T-helper 2 cell (primary cell): Measurements from ENCODE around the gene KIT.

Experiments used
- DNase-seq, 5 experiments: peaks; one replicate each; pipeline versions ENCODE4 v3.0.0 to v3.0.0-alpha.2; 2012 to 2022

The KIT gene

GRCh38 chr4:54661169-54661568, 3.4 kb downstream of the KIT start:
- no peak for DNase-seq

- DNase-seq: no peak
Measured at GRCh38 chr4:54661686-54662085, 3.9 kb downstream of the KIT start.

DNA sequence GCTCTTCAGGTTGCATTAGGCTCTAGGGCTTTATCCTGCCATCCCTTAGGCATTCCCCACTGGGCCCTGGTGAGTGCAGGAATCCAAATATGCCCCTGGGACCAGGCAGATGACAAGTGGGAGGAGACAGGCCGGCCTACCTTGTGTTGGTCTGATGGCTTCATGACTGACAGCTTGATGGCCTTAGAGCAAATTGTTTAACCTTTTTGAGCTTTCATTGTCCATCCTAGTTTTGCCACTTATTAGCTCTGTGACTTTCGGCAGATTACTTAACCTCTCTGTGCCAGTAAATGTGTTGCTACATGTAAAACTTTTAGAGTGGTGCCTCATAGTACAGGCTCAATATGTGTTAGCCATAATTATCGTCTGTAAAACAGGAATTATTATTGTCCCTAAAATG, 4.4 kb downstream of the KIT start:
- no peak for DNase-seq

DNA sequence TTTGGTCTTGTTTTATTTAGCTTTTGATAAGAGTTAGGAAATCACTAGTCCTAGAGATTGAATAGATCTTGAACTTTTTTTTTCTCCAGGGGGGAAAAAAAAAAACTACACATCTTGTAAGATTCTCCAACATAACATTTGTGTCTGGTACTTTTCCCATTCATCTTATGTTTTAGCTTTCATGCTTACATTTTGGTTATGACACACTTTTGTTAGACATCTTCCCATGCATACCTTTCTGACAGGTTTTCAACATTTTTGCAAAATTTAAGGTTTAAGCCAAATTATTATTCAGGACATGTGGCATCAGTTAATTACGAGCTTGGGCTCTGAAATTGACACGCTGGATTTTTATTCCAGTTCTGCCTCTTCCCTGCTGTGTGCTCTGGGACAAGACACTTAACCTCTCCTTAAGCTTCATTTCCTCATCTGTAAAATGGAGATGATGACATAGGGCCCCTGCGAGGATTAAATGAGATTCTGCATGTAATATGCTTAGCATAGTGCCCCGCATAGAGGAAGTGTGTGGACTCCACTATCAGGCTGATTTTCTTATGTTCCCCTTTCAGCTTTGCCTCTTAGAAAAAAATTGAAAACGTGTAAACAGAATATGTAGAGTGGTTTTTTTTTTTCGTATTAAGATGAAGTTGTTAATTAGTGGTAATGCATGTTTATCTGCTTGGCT, 5.3 kb downstream of the KIT start:
- DNase-seq: no peak

DNA sequence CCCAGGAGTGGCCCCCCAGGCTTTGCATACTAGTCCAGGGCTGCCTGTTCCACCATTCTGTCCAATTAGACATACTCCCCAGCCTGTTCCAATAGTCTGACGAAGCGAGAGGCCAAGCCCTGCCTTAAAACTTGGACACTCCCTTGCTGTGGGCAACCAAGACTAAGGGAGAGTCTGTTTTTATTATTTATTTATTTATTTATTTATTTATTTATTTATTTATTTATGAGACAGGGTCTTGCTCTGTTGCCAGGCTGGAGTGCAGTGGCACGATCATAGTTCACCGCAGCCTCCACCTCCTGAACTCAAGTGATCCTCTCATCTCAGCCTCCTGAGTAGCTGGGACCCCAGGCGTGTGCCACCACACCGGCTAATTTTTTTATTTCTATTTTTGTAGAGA, 6.6 kb downstream of the KIT start:
- no peak for DNase-seq

- DNase-seq: no peak
Measured at GRCh38 chr4:54668014-54668611, 10.4 kb downstream of the KIT start.

DNA sequence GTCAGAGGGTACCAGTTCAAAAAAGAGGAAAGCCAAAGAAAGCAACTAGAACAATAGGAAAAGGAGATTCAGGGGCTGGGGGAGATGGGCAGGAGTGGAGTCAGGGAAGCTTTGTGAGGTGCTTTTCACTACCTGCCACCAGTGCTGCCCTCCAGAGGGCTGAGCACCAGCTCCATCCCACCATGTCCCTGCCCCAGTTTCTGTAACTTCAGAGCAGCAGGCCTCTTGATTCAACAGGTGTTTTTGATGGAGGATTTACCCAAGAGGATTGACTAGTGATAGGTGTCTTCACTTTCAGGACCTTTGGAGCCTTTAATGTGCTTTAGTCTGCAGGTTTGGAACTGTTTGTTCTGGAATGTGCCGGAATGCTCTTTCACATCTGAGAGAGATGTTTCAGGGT, 12.1 kb downstream of the KIT start:
- no peak for DNase-seq

DNA sequence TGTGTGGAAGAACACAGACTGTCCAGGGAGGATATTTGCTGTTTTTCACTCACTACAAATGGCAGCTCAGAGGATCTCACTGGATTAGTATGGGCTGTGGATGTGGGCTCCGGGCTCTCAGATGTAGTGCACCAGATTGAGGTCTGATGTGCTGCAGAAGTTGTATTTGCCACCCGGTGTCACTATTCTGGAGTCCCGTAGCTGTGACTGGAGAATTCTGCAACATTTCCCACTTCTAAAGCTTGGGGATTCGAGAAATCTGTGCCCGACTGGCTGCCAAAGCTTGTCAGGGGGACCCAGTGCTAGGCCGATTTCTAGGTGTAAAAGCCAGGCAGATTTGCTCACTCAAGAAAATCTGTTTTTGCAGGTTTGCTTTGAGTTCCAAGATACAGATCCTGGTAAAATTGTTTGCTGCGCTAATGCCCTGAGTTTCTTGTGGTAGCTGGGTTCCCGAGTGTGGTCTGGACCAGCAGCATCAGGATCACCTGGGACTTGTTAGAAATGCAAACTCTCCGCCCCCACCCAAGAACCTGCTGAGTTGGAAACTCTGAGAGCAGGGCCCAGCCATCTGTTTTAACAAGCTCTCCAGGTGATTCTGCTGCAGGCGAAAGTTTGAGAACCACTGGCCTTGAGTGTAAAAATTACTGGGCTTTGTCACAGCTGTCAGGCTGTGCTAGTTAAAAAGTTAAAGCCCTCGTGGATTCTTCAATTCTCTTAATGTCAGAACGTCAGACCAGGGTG, 18.1 kb downstream of the KIT start:
- DNase-seq: no peak

DNA sequence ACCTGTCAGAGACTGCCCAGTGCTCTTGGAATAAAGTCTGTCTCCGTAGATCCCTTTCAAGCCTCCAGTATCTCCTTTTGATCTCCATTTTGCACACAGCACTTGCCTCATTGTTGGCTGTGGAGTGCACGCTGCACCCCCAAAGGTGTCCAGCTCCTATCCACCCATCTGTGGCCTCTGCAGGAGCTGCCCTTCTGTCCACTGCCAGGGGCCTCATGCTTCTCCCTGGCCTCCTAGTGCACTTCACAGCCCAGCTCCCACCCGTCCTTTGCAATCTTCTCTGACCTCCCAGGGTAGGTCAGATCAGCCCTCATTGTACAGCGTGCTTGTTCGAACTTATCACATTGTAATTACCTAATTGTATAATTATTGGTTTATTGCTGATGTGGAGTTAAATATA, 18.9 kb downstream of the KIT start:
- no peak for DNase-seq

DNA sequence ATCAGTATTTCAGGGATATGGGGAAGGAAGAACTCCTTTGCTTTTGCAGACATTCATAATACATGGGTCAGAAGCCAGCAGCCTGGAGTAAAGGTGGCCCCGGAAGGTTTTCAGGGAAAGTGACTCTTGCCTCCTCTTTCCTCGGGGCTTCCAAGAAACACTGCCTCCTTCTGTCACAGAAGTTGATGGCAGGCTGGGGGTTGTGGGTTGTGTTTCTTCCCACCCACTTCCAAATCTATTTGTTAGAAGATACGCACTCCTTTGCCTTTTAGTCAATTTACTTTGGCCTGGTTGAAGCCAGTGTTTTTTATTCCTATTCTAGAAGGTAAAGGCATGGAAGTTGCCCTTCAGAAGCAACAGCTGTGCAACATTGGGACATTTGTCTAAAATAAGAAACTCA, 19.7 kb downstream of the KIT start:
- DNase-seq: no peak

- no peak for DNase-seq
Measured at GRCh38 chr4:54677853-54678650, 20.3 kb downstream of the KIT start.

DNA sequence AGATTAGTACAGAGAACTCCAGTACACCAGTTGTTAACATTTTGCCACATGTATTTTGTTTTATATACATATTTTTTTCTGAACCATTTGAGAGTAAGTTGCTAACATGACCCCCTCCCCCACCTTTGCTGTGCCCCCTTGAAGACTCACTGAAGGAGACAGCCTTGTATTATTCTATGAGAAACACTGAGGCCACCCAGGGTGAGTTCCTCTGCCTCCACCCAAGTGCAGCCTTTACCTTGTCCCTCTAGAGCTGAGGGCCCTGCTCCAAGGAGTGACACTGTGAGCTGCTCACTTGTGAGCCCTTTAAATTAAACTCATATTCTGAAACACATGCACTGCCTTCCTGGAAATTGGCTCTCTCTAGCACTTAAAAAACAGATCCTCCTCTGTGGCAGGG, 21.1 kb downstream of the KIT start:
- DNase-seq: no peak

DNA sequence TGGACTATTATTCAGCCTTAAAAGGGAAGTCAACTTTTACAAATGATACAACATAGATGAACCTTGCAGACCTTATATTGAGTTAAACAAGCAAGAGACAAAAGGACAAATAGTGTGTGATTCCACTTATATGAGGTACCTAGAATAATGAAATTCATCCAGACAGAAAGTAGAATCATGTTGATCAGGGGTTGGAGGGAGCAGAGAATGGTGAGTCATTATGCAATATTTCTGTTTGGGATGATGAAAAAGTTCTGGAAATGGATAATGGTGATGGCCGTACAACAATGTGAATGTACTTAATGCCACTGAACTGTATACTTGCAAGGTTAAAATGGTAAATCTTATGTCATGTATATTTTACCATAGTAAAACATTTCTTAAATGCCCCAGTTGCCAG, 22.1 kb downstream of the KIT start:
- DNase-seq: no peak

DNA sequence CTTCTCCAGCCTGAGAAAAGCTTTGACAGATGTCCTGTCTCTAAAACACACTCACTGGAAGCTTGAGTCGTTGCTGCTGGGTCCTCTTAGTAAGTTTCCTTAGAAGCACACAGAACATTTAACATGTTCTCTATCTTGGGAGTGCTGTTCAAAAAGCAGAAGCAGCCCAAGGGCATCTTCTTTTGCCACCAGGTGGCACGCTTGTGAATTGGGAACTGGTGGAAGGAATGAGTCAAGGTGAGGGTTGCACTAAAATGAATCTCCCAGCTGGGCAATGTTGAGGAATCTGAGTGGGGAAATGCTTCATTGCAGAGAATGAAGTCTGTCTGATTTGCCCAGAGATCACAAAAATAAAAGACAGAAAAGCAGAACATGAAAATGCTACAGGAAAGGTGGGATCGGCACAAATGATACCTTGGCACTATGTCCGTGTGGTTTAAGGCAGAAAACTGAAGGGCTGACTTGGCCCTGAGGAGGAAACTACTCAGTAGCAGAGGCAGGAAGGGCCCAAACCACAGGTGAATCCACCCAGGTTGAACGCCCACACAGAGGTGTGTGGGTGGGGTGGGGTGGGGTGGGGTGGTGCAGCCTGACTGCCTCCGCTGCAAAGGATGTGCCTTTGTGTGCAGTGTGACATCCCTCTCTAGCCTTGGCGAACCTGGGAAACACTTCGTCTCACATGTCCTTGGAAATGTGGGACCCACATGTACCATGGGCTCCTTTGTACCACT, 26.0 kb downstream of the KIT start:
- DNase-seq: peak in 2 of 5 experiments; percentile 25 to 46

GRCh38 chr4:54685810-54686209, 28.1 kb downstream of the KIT start:
- no peak for DNase-seq

DNA sequence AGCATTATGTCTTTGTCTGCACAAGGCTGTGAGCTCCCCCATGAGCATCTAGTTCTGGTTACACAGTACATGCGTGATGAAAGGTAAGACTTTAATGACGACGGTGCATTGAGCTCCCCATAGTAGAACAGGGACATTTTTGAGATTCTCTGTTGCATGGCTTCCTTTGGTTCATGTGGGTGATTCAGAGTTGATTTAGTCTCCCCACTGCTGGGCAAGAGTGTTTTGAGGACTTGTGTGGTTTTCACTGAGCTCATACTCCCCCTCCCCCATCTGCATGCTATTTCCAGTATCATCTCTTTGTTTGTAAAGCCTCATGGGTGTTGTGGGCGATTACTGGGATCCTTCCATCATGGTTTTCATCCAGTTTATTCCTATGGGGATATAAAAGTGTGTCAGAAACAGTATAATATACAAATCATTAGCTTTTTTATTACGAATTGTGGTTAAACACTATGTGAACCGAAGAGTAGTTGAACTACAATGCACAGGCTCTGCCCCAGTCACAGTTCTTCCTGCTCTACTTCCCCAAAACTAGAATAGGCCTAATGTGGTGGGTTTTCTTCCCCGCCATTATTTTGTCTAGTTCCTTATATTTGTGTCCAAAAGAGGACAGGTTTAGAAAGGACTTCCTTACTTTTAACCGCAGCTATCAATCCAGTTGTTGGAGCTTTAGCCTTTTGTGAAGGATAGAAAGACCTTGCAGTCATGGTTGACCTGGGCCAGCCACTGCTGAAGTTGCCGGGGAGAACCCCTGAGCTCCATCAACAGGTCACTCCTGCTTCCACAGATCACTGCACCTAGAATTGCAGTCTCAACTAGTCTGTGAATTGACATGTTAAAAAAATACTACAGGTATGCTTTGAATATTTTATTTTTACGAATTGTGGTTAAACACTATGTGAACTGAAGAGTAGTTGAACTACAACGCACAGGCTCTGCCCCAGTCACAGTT, 30.4 kb downstream of the KIT start:
- DNase-seq: peak in 1 of 5 experiments; percentile 34

- DNase-seq: no peak
Measured at GRCh38 chr4:54695337-54695736, 37.6 kb downstream of the KIT start.

DNA sequence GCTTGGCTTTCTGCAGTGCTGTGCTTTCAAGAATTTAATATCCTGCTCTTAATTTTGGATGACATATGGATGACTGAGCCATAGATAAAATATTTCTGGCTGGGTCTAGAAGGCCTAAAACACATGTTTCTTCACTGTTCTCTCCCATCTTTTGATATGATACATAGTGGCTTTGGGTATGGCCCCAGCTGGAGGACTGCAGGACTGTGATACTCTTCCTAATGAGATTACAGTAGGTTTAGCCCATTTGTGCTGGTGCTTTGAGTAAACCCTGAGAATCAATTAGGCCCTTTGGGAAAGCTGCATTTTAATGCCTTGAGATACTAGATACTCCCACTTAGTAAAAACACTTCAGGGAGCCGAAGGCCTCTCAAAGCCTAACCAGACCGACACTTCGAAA, 38.0 kb downstream of the KIT start:
- no peak for DNase-seq

DNA sequence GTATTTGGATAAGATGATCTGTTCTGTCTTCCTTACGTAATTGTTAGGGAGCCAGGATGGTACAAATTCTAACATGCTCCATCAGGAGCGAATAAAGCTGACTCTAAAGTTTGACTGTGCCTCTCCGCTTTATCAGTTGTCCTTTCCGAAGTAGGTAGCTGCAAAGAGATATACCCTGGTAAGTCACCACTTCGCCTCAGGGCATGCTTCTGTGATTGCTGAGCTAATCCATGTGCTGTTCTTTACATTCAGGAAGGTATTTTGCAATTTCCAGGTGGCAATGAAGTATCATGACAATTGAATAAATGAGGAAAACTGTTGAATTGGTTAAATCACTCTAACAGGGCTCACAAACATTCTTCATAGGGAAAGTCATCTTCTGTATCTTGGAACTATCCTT, 38.9 kb downstream of the KIT start:
- DNase-seq: no peak

DNA sequence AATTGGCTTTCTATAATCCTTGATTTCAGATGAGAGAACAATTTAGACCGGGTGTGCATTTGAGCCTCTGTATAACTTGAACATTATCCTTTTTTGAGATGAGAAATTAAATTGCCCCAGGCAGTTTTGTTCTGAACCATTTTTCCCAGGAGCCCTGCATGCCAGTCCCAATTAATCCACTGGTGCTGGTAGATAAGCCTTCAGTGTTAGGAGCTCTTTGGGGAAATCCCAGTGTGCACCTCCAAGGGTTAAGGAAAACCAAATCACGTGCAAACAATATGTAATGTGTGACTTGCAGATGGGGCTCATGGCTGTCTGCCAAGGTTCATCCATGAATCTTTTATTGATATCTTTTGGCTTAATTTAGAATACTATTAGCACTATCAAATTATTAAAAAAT, 43.2 kb downstream of the KIT start:
- no peak for DNase-seq

GRCh38 chr4:54703182-54703581, 45.4 kb downstream of the KIT start:
- no peak for DNase-seq

GRCh38 chr4:54707406-54707805, 49.6 kb downstream of the KIT start:
- no peak for DNase-seq
